Astrocyte (in vitro differentiated cells and primary cell): ENCODE results near the gene CCDC68. TPM values are rescaled to one million over a fixed set of nuclear protein-coding genes. Genes with fewer than 3 reads are reported as not detected.
A peak's percentile ranks its signal among the peaks of the same experiment; 100 is the strongest.

Experiments
- DNase-seq: peaks from one replicate; pipeline ENCODE4 v3.0.0-alpha.2; 2010; ENCODE audit warnings: low read depth
- FAIRE-seq: peaks from 2 replicates; lab custom pipeline; 2011; peaks lifted over from hg19 to GRCh38; lab: Jason Lieb, UNC
- H2AFZ ChIP-seq: 2 replicates; pipeline ENCODE4 v1.6.0; 2012; ENCODE audit warnings: low read depth, low read length, inconsistent platforms
- H3K27ac ChIP-seq: 2 replicates; pipeline ENCODE4 v1.5.1; 2011; ENCODE audit warnings: low read depth, low read length, inconsistent platforms
- H3K27me3 ChIP-seq: 2 replicates; pipeline ENCODE4 v1.6.0; 2011; ENCODE audit warnings: low read length, inconsistent platforms; ENCODE audit not compliant: insufficient read depth
- H3K36me3 ChIP-seq: 2 replicates; pipeline ENCODE4 v1.5.1; 2011; ENCODE audit warnings: low read length, inconsistent platforms; ENCODE audit not compliant: insufficient read depth
- H3K4me1 ChIP-seq: 2 replicates; pipeline ENCODE4 v1.5.1; 2011; ENCODE audit warnings: low read length, inconsistent platforms; ENCODE audit not compliant: insufficient read depth
- H3K4me2 ChIP-seq: 2 replicates; pipeline ENCODE4 v1.6.0; 2012; ENCODE audit warnings: low read length, inconsistent platforms
- H3K4me3 ChIP-seq: 2 replicates; pipeline ENCODE4 v1.5.1; 2011; ENCODE audit warnings: low read depth, mild to moderate bottlenecking, low read length, inconsistent platforms; ENCODE audit not compliant: insufficient read depth
- H3K79me2 ChIP-seq: 2 replicates; pipeline ENCODE4 v1.6.0; 2012; ENCODE audit warnings: mild to moderate bottlenecking, low read length, inconsistent platforms; ENCODE audit not compliant: insufficient read depth
- H3K9ac ChIP-seq: 2 replicates; pipeline ENCODE4 v1.6.0; 2012; ENCODE audit warnings: mild to moderate bottlenecking, low read length, inconsistent platforms
- H3K9me3 ChIP-seq: 2 replicates; pipeline ENCODE4 v1.5.1; 2012; ENCODE audit warnings: low read depth, mild to moderate bottlenecking, low read length, inconsistent platforms; ENCODE audit not compliant: insufficient read depth
- H4K20me1 ChIP-seq: 2 replicates; pipeline ENCODE4 v1.6.0; 2012; ENCODE audit warnings: low read length, inconsistent platforms; ENCODE audit not compliant: insufficient read depth
- H3K27ac Mint-ChIP-seq: one replicate; pipeline ENCODE4 v1.8.0; 2021; ENCODE audit warnings: mild to moderate bottlenecking, mixed read lengths; ENCODE audit not compliant: unreplicated experiment
- H3K27me3 Mint-ChIP-seq: one replicate; pipeline ENCODE4 v1.8.0; 2021; ENCODE audit warnings: low read depth, mixed read lengths; ENCODE audit not compliant: unreplicated experiment
- H3K36me3 Mint-ChIP-seq: one replicate; pipeline ENCODE4 v1.8.0; 2021; ENCODE audit warnings: low read depth, mixed read lengths; ENCODE audit not compliant: unreplicated experiment
- H3K4me1 Mint-ChIP-seq: one replicate; pipeline ENCODE4 v1.8.0; 2021; ENCODE audit warnings: low read depth, mixed read lengths; ENCODE audit not compliant: unreplicated experiment
- H3K4me3 Mint-ChIP-seq: one replicate; pipeline ENCODE4 v1.8.0; 2021; ENCODE audit warnings: mild to moderate bottlenecking, moderate library complexity, mixed read lengths; ENCODE audit not compliant: unreplicated experiment
- H3K9me3 Mint-ChIP-seq: one replicate; pipeline ENCODE4 v1.8.0; 2021; ENCODE audit warnings: mild to moderate bottlenecking, mixed read lengths; ENCODE audit not compliant: unreplicated experiment
- EZH2 ChIP-seq: IDR thresholded peaks from 2 replicates; pipeline ENCODE4 v1.6.1; 2012; ENCODE audit warnings: mild to moderate bottlenecking, low read length, inconsistent platforms; ENCODE audit not compliant: insufficient read depth
- total RNA-seq: library from RNA; stranded (reverse); gene quantifications from 2 replicates; pipeline ENCODE4 v1.2.1, GENCODE V29; 2021
- TF ChIP-seq, protein P1 (sequence below): IDR thresholded peaks from 2 replicates; pipeline ENCODE4 v1.5.1; 2011; ENCODE audit warnings: low read depth, mild to moderate bottlenecking, inconsistent platforms, low read length, moderate library complexity; ENCODE audit not compliant: insufficient read depth

Gene CCDC68
- total RNA-seq, 1 donor from 2014 or later = 2.2 TPM

DNA sequence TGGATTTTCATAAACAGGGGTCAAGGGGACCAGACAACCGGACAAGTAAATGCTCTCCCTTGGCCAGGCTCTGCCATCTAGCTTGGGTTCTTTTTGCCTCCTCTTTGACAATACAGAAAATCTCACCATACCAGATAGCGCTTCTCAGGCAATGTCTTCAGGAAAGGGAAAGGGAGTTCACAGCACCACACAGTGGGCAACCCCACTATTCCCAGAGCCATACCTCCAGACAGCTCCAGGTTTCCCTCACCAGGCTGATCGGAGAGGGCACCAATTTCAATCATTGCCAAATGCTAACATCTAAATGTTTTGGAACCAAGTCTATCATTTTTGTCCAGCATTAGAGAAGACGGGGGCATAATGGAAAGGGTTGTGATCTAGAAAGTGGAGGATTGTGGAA is 28.1 kb downstream of the CCDC68 start:
- H3K27me3 Mint-ChIP-seq = no peaks in the 10 kb centered on the region
- no peak overlapping the region for H3K4me3 Mint-ChIP-seq
- no peak overlapping the region for H3K27ac Mint-ChIP-seq
- H3K4me3 ChIP-seq = no peak overlapping the region
- H3K36me3 ChIP-seq = no peaks in the 10 kb centered on the region
- H3K27ac ChIP-seq = no peak overlapping the region
- no peaks in the 10 kb centered on the region for H3K9me3 Mint-ChIP-seq
- no peak for DNase-seq
- H3K9me3 ChIP-seq = no peaks in the 10 kb centered on the region
- FAIRE-seq = no peak
- no peak overlapping the region for H3K4me2 ChIP-seq
- no peaks in the 10 kb centered on the region for H3K4me1 ChIP-seq
- H3K4me1 Mint-ChIP-seq = no peaks in the 10 kb centered on the region
- no peak overlapping the region for H2AFZ ChIP-seq
- no peaks in the 10 kb centered on the region for H3K79me2 ChIP-seq
- H3K36me3 Mint-ChIP-seq = no peaks in the 10 kb centered on the region
- TF ChIP-seq, protein P1, sequence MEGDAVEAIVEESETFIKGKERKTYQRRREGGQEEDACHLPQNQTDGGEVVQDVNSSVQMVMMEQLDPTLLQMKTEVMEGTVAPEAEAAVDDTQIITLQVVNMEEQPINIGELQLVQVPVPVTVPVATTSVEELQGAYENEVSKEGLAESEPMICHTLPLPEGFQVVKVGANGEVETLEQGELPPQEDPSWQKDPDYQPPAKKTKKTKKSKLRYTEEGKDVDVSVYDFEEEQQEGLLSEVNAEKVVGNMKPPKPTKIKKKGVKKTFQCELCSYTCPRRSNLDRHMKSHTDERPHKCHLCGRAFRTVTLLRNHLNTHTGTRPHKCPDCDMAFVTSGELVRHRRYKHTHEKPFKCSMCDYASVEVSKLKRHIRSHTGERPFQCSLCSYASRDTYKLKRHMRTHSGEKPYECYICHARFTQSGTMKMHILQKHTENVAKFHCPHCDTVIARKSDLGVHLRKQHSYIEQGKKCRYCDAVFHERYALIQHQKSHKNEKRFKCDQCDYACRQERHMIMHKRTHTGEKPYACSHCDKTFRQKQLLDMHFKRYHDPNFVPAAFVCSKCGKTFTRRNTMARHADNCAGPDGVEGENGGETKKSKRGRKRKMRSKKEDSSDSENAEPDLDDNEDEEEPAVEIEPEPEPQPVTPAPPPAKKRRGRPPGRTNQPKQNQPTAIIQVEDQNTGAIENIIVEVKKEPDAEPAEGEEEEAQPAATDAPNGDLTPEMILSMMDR = no peak
- no peak for TF ChIP-seq EZH2
- no peak overlapping the region for H3K9ac ChIP-seq
- H3K27me3 ChIP-seq = no peaks in the 10 kb centered on the region
- no peaks in the 10 kb centered on the region for H4K20me1 ChIP-seq

DNA sequence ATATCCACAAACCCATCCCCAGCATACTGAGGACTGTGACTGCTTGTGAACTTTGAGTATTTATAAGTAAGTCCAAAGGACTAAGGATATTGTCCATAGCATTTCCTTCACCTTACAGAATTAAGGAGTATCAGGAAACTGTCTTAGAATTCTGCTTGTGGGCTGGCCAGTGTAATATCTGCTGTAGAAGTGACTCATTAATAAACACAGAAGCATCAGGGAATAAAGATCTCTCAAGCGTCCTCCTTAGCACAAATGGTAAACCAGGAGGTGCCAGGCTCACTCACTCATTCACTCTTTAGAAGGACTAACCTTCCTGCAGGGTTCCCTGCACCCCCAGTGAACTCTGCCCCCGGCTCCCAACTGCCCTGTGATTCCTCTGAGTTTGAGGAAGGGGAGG is 31.0 kb downstream of the CCDC68 start:
- Histone ChIP-seq H3K4me3 (no peak overlapping the region), H4K20me1 (no peaks in the 10 kb centered on the region), H3K36me3 (no peaks in the 10 kb centered on the region), H3K9me3 (no peaks in the 10 kb centered on the region), H3K27me3 (no peaks in the 10 kb centered on the region), H3K4me1 (no peaks in the 10 kb centered on the region), H3K4me2 (no peak overlapping the region), H3K79me2 (no peaks in the 10 kb centered on the region), H3K27ac (no peak overlapping the region), H2AFZ (no peak overlapping the region), H3K9ac (no peak overlapping the region)
- Mint-ChIP-seq H3K9me3 (no peaks in the 10 kb centered on the region), H3K27ac (no peak overlapping the region), H3K36me3 (no peaks in the 10 kb centered on the region), H3K27me3 (no peaks in the 10 kb centered on the region), H3K4me1 (peaks cover 8% of the 10 kb centered on the region), H3K4me3 (no peak overlapping the region)
- DNase-seq (peak; percentile 21), FAIRE-seq (no peak)
- no peak for TF ChIP-seq EZH2
- TF ChIP-seq, protein P1 = no peak

DNA sequence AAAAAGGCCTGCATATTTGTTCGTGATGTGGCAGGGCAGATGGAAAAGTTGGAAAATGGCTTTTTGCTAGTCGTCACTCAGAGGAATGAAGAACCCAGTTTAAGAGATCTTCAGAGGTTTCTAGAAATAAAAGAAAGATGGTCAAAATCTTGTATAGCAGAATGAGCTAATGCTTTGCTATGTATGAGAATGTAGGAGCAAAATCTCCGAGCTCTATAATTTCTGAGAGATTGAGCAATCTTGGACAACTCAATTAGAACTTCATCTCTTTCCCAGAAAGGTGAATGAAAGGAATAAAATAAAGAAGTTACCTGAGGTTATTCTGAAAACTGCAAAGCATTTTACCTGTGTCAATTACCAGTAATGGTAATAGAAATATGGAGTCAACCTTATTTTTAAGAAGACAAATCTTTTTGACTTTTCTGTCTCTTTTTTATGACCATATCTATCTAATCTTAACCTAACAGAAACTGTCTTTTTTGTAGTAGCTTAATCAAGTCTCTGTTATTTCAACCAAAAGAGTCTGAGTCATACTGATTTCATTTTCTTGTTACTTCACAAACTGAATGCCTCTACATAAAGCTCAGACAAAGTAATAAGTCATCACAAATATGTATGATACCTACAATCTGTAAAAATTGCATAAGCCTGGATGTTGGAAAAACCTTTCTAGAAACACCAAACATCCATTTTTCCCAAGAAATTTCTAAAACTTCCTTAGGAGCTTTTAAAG is 32.5 kb downstream of the CCDC68 start:
- Histone ChIP-seq H3K4me1 (no peaks in the 10 kb centered on the region), H3K9me3 (no peaks in the 10 kb centered on the region), H3K27ac (no peak overlapping the region), H3K4me2 (no peak overlapping the region), H3K79me2 (no peaks in the 10 kb centered on the region), H2AFZ (no peak overlapping the region), H3K4me3 (no peak overlapping the region), H4K20me1 (no peaks in the 10 kb centered on the region), H3K27me3 (no peaks in the 10 kb centered on the region), H3K9ac (no peak overlapping the region), H3K36me3 (no peaks in the 10 kb centered on the region)
- no peaks in the 10 kb centered on the region for H3K27me3 Mint-ChIP-seq
- FAIRE-seq (no peak), DNase-seq (peak; percentile 59)
- no peak overlapping the region for H3K4me3 Mint-ChIP-seq
- H3K4me1 Mint-ChIP-seq = peaks cover 11% of the 10 kb centered on the region
- TF ChIP-seq EZH2 = no peak
- TF ChIP-seq, protein P1 = no peak
- no peaks in the 10 kb centered on the region for H3K36me3 Mint-ChIP-seq
- no peak overlapping the region for H3K27ac Mint-ChIP-seq
- no peaks in the 10 kb centered on the region for H3K9me3 Mint-ChIP-seq
